RPMI8226 (cell line): ENCODE data around the gene NOTUM.

Source experiments
- DNase-seq: peaks from one replicate; pipeline ENCODE4 v3.0.0-alpha.2; 2015

Gene NOTUM

GRCh38 chr17:81956607-81957589, 4.1 kb downstream of the NOTUM start:
- DNase-seq, result no peak

- no peak for DNase-seq
Measured at GRCh38 chr17:81955756-81956544, 5.0 kb downstream of the NOTUM start.

- DNase-seq, result no peak
Measured at GRCh38 chr17:81955058-81955681, 5.8 kb downstream of the NOTUM start.

GRCh38 chr17:81954131-81955057, 6.6 kb downstream of the NOTUM start:
- no peak for DNase-seq

- peak; percentile 47 for DNase-seq
Measured at GRCh38 chr17:81953443-81953842, 7.5 kb downstream of the NOTUM start.

GRCh38 chr17:81952792-81953228, 8.2 kb downstream of the NOTUM start:
- DNase-seq, result no peak

- no peak for DNase-seq
Measured at GRCh38 chr17:81951785-81952684, 9.0 kb downstream of the NOTUM start.

GRCh38 chr17:81950501-81950900, 10.5 kb downstream of the NOTUM start:
- DNase-seq, result no peak

- DNase-seq, result no peak
Measured at GRCh38 chr17:81948635-81949378, 12.2 kb downstream of the NOTUM start.

GRCh38 chr17:81947189-81947588, 13.8 kb downstream of the NOTUM start, which contains the start of gene MYADML2:
MYADML2 (minus strand) TSS chr17:81947233; CDS start chr17:81941741, 5,492 bp downstream.
- DNase-seq, result no peak

GRCh38 chr17:81944858-81945257, 16.1 kb downstream of the NOTUM start:
- no peak for DNase-seq

- no peak for DNase-seq
Measured at GRCh38 chr17:81942167-81942553, 18.8 kb downstream of the NOTUM start.

- DNase-seq, result peak; percentile 50
Measured at GRCh38 chr17:81941484-81942166, 19.4 kb downstream of the NOTUM start.

GRCh38 chr17:81940538-81941483, 20.2 kb downstream of the NOTUM start:
- no peak for DNase-seq

- DNase-seq, result no peak
Measured at GRCh38 chr17:81939881-81940385, 21.1 kb downstream of the NOTUM start.

GRCh38 chr17:81939218-81939617, 21.8 kb downstream of the NOTUM start:
- DNase-seq, result no peak

- DNase-seq, result no peak
Measured at GRCh38 chr17:81935709-81936084, 25.3 kb downstream of the NOTUM start.
